Right ventricle myocardium superior (tissue), 1 donor: ENCODE data around the gene MEGF9. TPM values are rescaled to one million over a fixed set of nuclear protein-coding genes. Genes with fewer than 3 reads are reported as not detected.
"Not testable (repeated sequence)": the region's sequence is repeated elsewhere in the genome, so short reads cannot be mapped to it uniquely, and the experiment has no call there.

Experiments
- ATAC-seq: fragments of 200-7000 bp; cut with Tn5 transposase; one replicate; pipeline ENCODE4 v1.9.1; 2020; ENCODE audit warnings: mild to moderate bottlenecking; ENCODE audit not compliant: poor library complexity
- DNase-seq: peaks from one replicate; pipeline ENCODE4 v3.0.0-alpha.2; 2020
- intact Hi-C: fragments of 100-400 bp; cut with DNase I; formaldehyde crosslinking; loops from one replicate; pipeline ENCODE4 v1.11.2; 2022
- total RNA-seq: library from RNA; stranded (reverse); fragmentation: NEBNext Ultra II Directional; extraction: Animal tissue kit (Norgen Biotek cat#: 25700); gene quantifications from one replicate; pipeline ENCODE4 v1.2.1, GENCODE V29; 2021
- donor health status: DM: no; HTN: yes; CAD: no; lungs with severe emphysema.

The MEGF9 gene
- total RNA-seq, 1 donor from 2014 or later = 18.2 TPM

- ATAC-seq = no peak
- intact Hi-C loops = no loop called here
- no peak for DNase-seq
These were observed 145.5 kb downstream of the MEGF9 start for GRCh38 chr9:120568816-120569215.

- intact Hi-C loops = no loop called here
- ATAC-seq = no peak
- no peak for DNase-seq
These were observed 146.4 kb downstream of the MEGF9 start for GRCh38 chr9:120567874-120568273.

DNA sequence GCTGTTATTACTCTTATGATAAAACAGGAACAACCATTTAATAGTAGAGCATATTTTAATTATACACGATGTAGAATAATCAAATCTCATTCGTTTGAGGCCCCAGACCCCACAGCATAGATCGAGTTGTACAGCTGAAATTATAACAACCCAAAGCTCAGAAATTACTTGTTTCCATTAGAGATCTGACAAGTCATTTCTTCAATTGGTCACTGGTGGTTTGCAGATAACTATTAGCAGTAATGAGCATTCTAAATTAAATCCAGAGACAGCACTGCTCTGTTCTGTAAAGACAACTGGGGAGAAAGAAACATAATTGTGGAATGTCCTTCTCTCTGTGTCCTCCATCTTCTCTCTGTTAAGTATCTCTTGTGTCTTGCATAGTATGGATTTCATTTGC, 147.2 kb downstream of the MEGF9 start:
- intact Hi-C loops = no loop called here
- DNase-seq = no peak
- no peak for ATAC-seq

GRCh38 chr9:120564589-120564988, 149.7 kb downstream of the MEGF9 start:
- intact Hi-C loops = no loop called here
- ATAC-seq (no peak), DNase-seq (no peak)

DNA sequence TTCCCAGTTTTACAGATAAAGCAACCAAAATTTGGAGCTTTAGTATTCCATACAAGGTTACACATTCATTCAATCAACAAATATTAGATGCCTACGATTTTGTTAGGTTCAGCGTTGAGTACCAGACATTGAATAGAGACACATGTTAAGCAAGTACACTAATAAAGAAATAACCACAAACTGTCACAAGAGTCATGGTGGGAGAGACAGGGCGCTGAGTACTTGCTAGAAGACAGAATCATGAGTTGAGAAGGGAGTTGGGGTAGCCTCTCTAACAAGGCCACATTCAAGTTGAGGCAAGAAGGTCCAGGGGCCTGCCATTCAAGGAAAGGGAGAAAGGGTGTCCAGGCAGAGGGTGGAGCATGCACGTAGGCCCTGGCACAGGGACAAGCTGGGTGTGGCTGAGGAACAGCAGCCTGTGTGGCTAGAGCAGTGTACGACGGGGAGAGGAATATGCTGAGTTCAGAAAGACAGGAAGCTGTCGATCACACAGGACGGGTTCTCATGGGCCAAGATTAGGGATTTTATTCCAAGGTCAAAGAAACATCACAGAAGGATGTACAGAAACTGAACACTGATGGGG, 151.3 kb downstream of the MEGF9 start:
- ATAC-seq (peak; percentile 56), DNase-seq (peak; percentile 62)
- intact Hi-C loops = no loop called here

GRCh38 chr9:120561709-120562108, 152.6 kb downstream of the MEGF9 start:
- DNase-seq = no peak
- intact Hi-C loops = no loop called here
- no peak for ATAC-seq

- intact Hi-C loops = no loop called here
- no peak for DNase-seq
These were observed 154.7 kb downstream of the MEGF9 start for GRCh38 chr9:120559546-120559945.

GRCh38 chr9:120558454-120558853, 155.8 kb downstream of the MEGF9 start:
- intact Hi-C loops = no loop called here
- no peak for DNase-seq
- ATAC-seq = no peak

More at GRCh38 chr9:120559546-120559945, 154.7 kb downstream of the MEGF9 start:
- ATAC-seq = no peak

DNA sequence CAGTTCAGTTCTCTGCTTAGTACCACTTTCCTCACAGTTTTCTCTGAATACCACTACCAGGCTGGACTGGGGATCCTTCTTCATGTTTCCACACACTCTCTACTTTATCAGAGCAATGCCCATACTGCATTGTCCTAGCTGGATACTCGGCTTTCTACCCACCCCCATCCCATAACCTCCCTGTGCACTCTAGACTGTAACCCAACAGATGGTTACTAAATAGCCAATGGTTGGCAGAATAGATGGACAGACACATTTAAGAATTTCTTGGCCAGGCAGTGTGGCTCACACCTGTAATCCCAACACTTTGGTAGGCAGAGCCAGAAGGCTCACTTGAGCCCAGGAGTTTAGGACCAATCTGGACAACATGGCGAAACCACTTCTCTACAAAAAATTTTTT, 157.1 kb downstream of the MEGF9 start:
- DNase-seq (no peak), ATAC-seq (no peak)
- intact Hi-C loops = no loop called here

GRCh38 chr9:120556775-120557174, 157.5 kb downstream of the MEGF9 start:
- no peak for ATAC-seq
- intact Hi-C loops = no loop called here
- DNase-seq = no peak

- no peak for DNase-seq
These were observed 158.4 kb downstream of the MEGF9 start for GRCh38 chr9:120555839-120556238.

GRCh38 chr9:120552210-120552704, 162.0 kb downstream of the MEGF9 start:
- intact Hi-C loops, ATAC-seq, DNase-seq: not testable (repeated sequence)

More at GRCh38 chr9:120555839-120556238, 158.4 kb downstream of the MEGF9 start:
- ATAC-seq = no peak
- intact Hi-C loops = no loop called here

Other genes with a start within 250 kb of the MEGF9 start
- gene CDK5RAP2, start 134.3 kb downstream of the MEGF9 start, total RNA-seq = 74.0 TPM
- 39.7 TPM for gene FBXW2, start 78.9 kb upstream of the MEGF9 start, total RNA-seq
- gene PSMD5, start 128.5 kb upstream of the MEGF9 start, total RNA-seq = 14.3 TPM
- gene PHF19, start 162.7 kb upstream of the MEGF9 start, total RNA-seq = 11.9 TPM
- 2.2 TPM for gene TRAF1, start 212.3 kb upstream of the MEGF9 start, total RNA-seq